WTC11 (cell line): Measurements from ENCODE around the gene AFF3.

Source experiments
- ATF3 ChIP-seq: sonication (generic); formaldehyde crosslinking; conservative IDR thresholded peaks from 2 replicates; pipeline ENCODE4 v1.8.1; 2022; ENCODE audit warnings: mild to moderate bottlenecking, missing genetic modification reagents
- HMGXB4 ChIP-seq: sonication (generic); formaldehyde crosslinking; IDR thresholded peaks from 2 replicates; pipeline ENCODE4 v1.8.1; 2023; ENCODE audit warnings: mild to moderate bottlenecking, moderate library complexity, missing genetic modification reagents
- NR2C2 ChIP-seq: sonication (generic); formaldehyde crosslinking; IDR thresholded peaks from 2 replicates; pipeline ENCODE4 v1.8.0; 2022; ENCODE audit warnings: mild to moderate bottlenecking, missing genetic modification reagents
- OVOL2 ChIP-seq: fragments of 250-450 bp; sonication (Bioruptor Pico); IDR thresholded peaks from 2 replicates; pipeline ENCODE4 v1.9.0; 2021; ENCODE audit warnings: mild to moderate bottlenecking, borderline replicate concordance
- ZNF121 ChIP-seq: sonication (generic); formaldehyde crosslinking; IDR thresholded peaks from 2 replicates; pipeline ENCODE4 v1.8.0; 2023; ENCODE audit warnings: missing genetic modification reagents
- ZNF138 ChIP-seq: sonication (generic); formaldehyde crosslinking; conservative IDR thresholded peaks from 2 replicates; pipeline ENCODE4 v1.8.1; 2022; ENCODE audit warnings: mild to moderate bottlenecking, moderate library complexity, missing genetic modification reagents
- ZNF263 ChIP-seq: sonication (generic); formaldehyde crosslinking; IDR thresholded peaks from 2 replicates; pipeline ENCODE4 v1.8.1; 2022; ENCODE audit warnings: low read depth, mild to moderate bottlenecking, moderate library complexity, missing genetic modification reagents
- TF ChIP-seq, protein P1 (sequence below): fragments of 200-600 bp; IDR thresholded peaks from 2 replicates; pipeline ENCODE4 v1.8.0; 2022; ENCODE audit warnings: antibody characterized with exemption
- TF ChIP-seq, protein P2 (sequence below): sonication (generic); formaldehyde crosslinking; IDR thresholded peaks from 2 replicates; pipeline ENCODE4 v1.8.0; 2022; ENCODE audit warnings: mild to moderate bottlenecking, missing genetic modification reagents

DNA sequence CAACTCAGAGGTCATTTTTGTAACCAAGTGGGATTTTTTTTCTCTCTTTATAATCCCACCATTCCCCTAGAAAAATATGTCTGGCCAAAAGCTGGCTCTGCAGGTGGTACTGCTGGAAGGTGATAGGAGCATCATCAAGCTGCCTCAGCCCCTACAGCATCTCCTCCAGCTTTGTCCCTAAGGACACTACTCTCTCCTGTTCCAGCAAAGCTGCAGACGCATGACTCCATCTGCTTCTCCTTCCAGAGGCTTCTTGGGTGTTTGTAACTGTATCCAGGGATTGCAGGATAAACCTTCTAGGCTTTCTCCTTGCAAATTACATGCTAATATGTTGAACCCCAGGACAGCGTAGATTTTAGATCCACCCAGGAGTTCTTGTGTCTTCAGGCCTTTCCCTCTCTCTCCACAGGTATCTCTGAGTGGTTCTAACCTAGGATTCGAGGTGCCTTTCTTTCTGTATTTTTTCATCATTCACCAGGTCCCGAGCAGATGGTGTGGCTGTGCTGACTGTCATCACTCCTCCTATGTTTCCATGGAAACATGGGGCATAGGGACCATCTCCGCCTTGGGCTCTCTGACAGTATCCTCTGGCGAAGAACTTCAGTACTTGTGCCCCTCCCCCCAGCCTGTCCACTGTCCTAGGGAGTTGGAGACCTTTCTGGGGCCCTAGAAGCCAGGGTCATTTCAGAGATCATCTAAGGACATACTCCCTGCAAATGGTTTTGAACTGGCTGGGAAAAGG, 34.3 kb downstream of the AFF3 start:
- TF ChIP-seq, protein P1, sequence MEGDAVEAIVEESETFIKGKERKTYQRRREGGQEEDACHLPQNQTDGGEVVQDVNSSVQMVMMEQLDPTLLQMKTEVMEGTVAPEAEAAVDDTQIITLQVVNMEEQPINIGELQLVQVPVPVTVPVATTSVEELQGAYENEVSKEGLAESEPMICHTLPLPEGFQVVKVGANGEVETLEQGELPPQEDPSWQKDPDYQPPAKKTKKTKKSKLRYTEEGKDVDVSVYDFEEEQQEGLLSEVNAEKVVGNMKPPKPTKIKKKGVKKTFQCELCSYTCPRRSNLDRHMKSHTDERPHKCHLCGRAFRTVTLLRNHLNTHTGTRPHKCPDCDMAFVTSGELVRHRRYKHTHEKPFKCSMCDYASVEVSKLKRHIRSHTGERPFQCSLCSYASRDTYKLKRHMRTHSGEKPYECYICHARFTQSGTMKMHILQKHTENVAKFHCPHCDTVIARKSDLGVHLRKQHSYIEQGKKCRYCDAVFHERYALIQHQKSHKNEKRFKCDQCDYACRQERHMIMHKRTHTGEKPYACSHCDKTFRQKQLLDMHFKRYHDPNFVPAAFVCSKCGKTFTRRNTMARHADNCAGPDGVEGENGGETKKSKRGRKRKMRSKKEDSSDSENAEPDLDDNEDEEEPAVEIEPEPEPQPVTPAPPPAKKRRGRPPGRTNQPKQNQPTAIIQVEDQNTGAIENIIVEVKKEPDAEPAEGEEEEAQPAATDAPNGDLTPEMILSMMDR, result no peak
- no peak for TF ChIP-seq OVOL2 (CRISPR knock-in tag)
- TF ChIP-seq ZNF121 (CRISPR knock-in tag), result no peak
- TF ChIP-seq ATF3 (CRISPR knock-in tag), result no peak
- TF ChIP-seq ZNF263 (CRISPR knock-in tag), result no peak
- no peak for TF ChIP-seq NR2C2 (CRISPR knock-in tag)
- no peak for TF ChIP-seq ZNF138 (CRISPR knock-in tag)
- TF ChIP-seq, protein P2, sequence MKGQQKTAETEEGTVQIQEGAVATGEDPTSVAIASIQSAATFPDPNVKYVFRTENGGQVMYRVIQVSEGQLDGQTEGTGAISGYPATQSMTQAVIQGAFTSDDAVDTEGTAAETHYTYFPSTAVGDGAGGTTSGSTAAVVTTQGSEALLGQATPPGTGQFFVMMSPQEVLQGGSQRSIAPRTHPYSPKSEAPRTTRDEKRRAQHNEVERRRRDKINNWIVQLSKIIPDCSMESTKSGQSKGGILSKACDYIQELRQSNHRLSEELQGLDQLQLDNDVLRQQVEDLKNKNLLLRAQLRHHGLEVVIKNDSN, result no peak
- no peak for TF ChIP-seq HMGXB4 (CRISPR knock-in tag)
